Measurements from ENCODE around the gene ZNF667.

DNA sequence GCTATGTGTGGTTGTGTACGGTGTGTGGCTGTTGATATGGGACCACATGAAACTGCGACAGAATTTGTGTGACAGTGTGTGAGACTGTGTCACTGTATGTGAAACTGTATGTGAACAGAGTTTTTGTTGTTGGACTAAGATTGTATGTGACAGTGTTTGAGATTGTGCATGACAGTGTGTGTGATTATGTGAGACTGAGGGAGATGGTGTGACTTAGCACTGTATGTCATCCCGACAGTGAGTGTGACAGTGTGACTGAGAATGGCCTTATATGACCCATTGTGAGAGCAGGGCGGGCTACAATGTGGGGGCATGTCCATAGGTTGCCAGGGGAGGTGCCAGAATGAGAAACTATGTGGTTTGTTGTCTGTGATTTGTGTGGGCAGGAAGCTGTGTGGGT, 72.1 kb downstream of the ZNF667 start:
- TF ChIP-seq GATA2 (IDR thresholded peaks at IDR 0.05; ENCODE audit: low read depth, low read length) (no peak), GATA3 (IDR thresholded peaks at IDR 0.05; ENCODE audit: low read depth, low read length) (no peak)
